Measurements from ENCODE around the gene CCL19. TPM values are rescaled to one million over a fixed set of nuclear protein-coding genes. Genes with fewer than 3 reads are reported as not detected.

CCL19 gene
- total and polyA plus RNA-seq, 2 experiments from 2014 or later = not detected

DNA sequence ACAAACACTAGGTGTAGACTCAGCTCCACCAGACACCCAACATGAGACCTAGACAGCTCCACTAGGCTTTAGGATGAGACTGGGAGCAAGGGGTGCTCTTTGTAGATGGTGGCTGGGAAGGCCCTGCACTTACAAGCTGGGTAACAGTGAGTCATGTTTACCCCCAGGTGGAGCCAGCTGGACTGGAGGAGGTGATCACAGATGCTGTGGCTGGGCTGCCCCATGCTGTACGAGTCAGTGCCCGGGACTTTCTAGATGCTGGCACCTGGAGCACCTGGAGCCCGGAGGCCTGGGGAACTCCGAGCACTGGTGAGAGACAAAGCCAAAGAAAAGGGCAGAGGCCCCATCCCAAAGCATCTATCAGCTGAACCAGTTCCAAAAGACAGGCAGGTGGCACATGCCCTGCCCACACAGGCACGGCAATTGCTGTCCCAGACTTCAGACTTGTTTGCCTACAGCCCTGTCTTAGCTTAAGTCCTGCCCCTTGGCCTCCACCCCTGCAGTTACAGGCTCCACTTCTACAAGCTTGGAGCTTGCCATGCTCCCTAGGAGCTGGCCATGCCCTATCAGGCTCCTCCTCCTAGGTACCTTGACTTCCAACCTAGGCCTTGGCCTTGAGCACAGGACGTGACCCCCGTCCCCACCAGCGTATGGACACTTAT, 31.4 kb downstream of the CCL19 start:
- no peaks in the 10 kb centered on the region for H3F3A ChIP-seq (replicated peaks; ENCODE audit: low read depth)
- peaks cover 20% of the 10 kb centered on the region for H3K27me3 Mint-ChIP-seq (ENCODE audit: insufficient read depth, low read depth, poor library complexity)

More for the DNA sequence above, 31.4 kb downstream of the CCL19 start:
- no peaks in the 10 kb centered on the region for H3K27me3 ChIP-seq (ENCODE audit: insufficient read depth)
- Mint-ChIP-seq H3K4me1 (peaks cover 14% of the 10 kb centered on the region), H3K4me3 (no peak overlapping the region), H3K27ac (no peak overlapping the region), H3K36me3 (ENCODE audit: low read depth) (no peaks in the 10 kb centered on the region), H3K9me3 (no peaks in the 10 kb centered on the region; the same call in 2 of the 3 replicates)
- no peaks in the 10 kb centered on the region for H3K36me3 ChIP-seq (ENCODE audit: insufficient read depth)
- DNase-seq (ENCODE audit: low spot score) = no peak
- H3K4me3 ChIP-seq = no peak overlapping the region
- TF ChIP-seq EZH2phosphoT487 (IDR thresholded peaks at IDR 0.05; ENCODE audit: unreplicated experiment) = no peak
- TF ChIP-seq, protein P1, sequence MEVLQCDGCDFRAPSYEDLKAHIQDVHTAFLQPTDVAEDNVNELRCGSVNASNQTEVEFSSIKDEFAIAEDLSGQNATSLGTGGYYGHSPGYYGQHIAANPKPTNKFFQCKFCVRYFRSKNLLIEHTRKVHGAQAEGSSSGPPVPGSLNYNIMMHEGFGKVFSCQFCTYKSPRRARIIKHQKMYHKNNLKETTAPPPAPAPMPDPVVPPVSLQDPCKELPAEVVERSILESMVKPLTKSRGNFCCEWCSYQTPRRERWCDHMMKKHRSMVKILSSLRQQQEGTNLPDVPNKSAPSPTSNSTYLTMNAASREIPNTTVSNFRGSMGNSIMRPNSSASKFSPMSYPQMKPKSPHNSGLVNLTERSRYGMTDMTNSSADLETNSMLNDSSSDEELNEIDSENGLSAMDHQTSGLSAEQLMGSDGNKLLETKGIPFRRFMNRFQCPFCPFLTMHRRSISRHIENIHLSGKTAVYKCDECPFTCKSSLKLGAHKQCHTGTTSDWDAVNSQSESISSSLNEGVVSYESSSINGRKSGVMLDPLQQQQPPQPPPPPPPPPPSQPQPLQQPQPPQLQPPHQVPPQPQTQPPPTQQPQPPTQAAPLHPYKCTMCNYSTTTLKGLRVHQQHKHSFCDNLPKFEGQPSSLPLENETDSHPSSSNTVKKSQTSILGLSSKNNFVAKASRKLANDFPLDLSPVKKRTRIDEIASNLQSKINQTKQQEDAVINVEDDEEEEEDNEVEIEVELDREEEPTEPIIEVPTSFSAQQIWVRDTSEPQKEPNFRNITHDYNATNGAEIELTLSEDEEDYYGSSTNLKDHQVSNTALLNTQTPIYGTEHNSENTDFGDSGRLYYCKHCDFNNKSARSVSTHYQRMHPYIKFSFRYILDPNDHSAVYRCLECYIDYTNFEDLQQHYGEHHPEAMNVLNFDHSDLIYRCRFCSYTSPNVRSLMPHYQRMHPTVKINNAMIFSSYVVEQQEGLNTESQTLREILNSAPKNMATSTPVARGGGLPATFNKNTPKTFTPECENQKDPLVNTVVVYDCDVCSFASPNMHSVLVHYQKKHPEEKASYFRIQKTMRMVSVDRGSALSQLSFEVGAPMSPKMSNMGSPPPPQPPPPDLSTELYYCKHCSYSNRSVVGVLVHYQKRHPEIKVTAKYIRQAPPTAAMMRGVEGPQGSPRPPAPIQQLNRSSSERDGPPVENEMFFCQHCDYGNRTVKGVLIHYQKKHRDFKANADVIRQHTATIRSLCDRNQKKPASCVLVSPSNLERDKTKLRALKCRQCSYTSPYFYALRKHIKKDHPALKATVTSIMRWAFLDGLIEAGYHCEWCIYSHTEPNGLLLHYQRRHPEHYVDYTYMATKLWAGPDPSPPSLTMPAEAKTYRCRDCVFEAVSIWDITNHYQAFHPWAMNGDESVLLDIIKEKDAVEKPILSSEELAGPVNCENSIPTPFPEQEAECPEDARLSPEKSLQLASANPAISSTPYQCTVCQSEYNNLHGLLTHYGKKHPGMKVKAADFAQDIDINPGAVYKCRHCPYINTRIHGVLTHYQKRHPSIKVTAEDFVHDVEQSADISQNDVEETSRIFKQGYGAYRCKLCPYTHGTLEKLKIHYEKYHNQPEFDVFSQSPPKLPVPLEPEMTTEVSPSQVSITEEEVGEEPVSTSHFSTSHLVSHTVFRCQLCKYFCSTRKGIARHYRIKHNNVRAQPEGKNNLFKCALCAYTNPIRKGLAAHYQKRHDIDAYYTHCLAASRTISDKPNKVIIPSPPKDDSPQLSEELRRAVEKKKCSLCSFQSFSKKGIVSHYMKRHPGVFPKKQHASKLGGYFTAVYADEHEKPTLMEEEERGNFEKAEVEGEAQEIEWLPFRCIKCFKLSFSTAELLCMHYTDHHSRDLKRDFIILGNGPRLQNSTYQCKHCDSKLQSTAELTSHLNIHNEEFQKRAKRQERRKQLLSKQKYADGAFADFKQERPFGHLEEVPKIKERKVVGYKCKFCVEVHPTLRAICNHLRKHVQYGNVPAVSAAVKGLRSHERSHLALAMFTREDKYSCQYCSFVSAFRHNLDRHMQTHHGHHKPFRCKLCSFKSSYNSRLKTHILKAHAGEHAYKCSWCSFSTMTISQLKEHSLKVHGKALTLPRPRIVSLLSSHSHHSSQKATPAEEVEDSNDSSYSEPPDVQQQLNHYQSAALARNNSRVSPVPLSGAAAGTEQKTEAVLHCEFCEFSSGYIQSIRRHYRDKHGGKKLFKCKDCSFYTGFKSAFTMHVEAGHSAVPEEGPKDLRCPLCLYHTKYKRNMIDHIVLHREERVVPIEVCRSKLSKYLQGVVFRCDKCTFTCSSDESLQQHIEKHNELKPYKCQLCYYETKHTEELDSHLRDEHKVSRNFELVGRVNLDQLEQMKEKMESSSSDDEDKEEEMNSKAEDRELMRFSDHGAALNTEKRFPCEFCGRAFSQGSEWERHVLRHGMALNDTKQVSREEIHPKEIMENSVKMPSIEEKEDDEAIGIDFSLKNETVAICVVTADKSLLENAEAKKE (CRISPR knock-in tag; IDR thresholded peaks at IDR 0.05) = no peak
- TF ChIP-seq, protein P2, sequence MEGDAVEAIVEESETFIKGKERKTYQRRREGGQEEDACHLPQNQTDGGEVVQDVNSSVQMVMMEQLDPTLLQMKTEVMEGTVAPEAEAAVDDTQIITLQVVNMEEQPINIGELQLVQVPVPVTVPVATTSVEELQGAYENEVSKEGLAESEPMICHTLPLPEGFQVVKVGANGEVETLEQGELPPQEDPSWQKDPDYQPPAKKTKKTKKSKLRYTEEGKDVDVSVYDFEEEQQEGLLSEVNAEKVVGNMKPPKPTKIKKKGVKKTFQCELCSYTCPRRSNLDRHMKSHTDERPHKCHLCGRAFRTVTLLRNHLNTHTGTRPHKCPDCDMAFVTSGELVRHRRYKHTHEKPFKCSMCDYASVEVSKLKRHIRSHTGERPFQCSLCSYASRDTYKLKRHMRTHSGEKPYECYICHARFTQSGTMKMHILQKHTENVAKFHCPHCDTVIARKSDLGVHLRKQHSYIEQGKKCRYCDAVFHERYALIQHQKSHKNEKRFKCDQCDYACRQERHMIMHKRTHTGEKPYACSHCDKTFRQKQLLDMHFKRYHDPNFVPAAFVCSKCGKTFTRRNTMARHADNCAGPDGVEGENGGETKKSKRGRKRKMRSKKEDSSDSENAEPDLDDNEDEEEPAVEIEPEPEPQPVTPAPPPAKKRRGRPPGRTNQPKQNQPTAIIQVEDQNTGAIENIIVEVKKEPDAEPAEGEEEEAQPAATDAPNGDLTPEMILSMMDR (conservative IDR thresholded peaks at IDR 0.05; ENCODE audit: low read depth in 2 of 2) = no peak
- TF ChIP-seq JUNB (IDR thresholded peaks at IDR 0.05; ENCODE audit: unreplicated experiment) = no peak
- H2AFZ ChIP-seq = no peak overlapping the region
- H3K79me2 ChIP-seq (replicated peaks; ENCODE audit: insufficient read depth) = no peaks in the 10 kb centered on the region
- peaks cover 3% of the 10 kb centered on the region for H3K4me1 ChIP-seq (ENCODE audit: insufficient read depth)
- ATAC-seq = no peak
- H3K9me2 ChIP-seq (ENCODE audit: insufficient read depth) = no peaks in the 10 kb centered on the region
- no peak overlapping the region for H3K27ac ChIP-seq (ENCODE audit: low read depth)
- H4K20me1 ChIP-seq (replicated peaks; ENCODE audit: insufficient read depth) = no peaks in the 10 kb centered on the region
- H3K4me2 ChIP-seq = no peak overlapping the region

Data from GM23338 (cell line).